Limb (tissue), 2 donors: ENCODE results near the gene VDR.

ENCODE experiments used
- DNase-seq, 2 donors: peaks; one replicate each; pipeline ENCODE4 v3.0.0-alpha.2; 2016; ENCODE audit errors: extremely low spot score in 2 of 2

VDR gene

DNA sequence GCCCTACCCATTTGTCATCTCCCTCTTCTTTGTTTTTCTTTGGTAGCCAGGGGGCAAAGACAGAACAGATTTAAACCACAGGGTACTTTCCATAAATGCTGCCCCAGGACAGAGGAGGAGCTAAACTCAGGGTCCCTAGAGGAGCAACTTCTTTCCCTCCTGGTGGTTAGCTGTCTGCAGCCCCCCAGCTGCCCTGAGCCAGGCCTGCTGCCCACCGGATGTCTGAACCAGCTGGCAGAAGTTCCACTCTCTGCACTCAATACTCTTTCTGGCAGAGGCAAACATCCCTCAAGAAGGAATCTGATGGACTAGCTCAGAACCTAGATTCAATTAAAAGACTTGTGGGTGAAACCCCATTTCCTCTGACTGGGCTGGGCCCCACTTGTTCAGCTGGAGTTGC, 10.7 kb downstream of the VDR start:
- no peak for DNase-seq

DNA sequence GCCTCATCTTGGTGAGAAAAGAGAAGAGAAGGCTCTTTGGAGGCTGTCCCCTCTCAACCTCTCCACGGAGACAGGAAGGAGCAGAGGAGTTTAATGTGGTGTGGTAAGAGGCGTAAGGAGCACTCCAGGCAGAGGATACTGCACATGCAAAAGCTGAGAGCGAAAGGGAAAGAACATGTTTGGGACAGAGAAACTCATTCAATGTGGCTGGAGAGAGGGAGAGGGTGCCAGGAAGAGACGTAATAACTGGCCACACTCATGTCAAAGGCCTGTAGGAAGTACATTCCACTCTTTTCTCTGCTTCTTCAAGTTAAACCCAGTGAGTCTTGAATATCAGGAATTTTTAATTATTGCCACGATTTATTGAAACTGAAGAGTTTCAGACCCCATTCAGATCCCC, 12.0 kb downstream of the VDR start:
- no peak for DNase-seq

DNA sequence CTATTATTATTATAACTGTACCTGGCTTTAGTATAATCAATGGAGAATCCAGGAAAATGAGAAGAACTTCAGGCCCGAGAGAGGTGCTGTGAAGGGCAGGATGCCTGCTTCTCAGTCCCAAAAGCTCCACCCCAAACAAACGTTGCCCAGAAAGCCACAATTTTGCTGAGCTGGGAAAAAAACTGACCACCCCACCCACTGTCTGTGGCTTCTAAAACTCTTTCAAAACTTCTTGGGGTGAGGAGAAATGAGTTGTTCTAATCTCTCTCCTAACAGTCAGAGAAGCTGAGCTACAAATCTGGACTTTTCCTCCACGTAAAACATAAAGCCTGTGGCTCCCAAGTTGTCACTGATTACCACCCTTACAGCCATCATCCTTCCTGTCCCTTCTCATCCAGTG, 13.4 kb downstream of the VDR start:
- no peak for DNase-seq

DNA sequence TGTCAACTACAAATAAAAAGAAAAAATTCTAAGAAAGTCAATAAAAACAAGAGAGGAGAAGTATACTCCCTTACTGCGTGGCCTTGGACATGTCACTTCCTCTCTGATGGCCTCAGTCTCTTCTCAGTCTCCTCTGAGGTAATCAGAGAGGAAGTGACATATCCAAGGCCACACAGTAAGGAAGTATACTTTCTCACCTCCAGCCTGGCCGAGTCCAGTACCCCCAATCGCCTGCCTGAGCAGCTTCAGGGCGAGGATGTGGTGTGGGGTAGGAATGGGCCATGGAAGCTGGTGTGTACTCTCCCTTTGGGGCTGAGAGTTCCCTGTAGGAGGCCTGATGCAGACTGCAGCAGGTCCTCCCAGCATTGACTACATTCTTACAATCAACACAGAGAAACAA, 15.8 kb downstream of the VDR start:
- DNase-seq: no peak

DNA sequence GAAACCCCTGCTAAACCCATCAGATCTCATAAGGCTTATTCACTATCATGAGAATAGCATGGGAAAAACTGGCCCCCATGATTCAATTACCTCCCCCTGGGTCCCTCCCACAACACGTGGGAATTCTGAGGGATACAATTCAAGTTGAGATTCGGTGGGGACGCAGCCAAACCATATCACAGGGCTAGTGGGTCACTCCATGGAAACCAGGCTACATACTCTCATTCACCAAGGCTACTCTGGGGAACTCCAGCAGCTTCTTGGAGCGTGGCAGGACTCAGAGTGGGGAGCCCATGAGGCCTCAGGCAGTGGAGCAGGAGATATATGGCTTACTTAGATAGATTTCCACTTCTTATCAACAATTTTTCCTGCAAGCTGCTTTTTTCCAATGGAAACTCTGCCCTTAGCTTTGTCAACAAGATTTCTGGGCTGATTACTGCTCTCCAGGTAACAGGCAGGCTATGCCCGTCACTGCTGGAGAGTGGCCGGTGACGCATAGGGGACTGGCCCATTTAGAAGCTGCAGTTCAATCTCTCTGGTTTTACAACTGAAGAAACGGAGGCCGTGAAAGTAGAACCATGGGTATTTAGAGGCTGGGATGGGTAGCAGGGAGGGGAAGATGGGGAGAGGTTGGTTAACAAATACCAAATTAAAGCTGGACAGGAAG, 16.5 kb downstream of the VDR start:
- no peak for DNase-seq

DNA sequence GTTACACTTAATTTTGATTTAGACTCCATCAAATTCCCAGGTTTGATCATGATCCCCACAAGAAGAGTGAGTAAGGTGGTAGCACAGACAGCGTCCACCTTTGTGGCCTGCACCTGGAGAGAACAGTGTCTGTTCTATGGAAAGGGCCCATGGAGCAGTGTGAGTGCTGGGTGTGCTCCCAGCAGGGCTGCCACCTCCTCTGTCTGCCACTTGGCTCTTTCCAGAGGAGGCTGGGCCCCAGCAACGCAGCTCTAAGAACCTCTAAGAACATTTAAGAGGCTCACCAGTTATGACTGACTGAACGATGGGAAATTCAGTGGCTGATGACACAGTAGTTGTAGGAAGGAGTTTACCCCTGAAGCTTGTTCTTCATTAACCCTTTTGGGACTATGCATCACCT, 17.3 kb downstream of the VDR start:
- DNase-seq: no peak

DNA sequence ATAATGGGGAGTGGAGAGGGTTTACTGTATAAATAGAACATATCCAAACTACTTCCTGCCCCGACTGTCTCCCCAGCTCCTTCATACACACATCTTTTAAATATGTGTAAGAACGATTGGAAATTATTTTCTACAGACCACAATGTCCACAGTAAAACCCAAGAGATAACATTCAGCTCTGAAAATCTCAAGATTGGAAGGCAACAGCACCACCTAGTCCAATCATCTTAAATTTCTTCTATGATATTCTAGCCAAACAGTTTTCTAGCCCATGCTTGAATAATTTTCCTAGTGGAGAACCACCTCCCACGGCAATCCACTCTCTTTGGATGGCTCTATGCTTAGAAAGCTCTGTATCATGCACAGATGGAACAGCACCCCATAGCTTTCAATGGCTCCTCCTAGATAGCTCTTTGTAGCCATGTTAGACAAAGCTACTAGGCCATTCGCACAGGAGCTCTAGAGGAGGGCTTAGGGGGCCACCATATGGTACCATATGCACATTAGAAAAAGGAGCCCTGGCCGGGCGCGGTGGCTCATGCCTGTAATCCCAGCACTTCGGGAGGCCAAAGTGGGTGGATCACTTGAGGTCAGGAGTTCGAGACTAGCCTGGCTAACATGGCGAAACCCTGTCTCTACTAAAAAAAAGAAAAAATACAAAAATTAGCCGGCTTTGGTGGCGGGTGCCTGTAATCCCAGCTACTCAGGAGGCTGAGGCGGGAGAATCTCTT, 18.1 kb downstream of the VDR start:
- DNase-seq: no peak

DNA sequence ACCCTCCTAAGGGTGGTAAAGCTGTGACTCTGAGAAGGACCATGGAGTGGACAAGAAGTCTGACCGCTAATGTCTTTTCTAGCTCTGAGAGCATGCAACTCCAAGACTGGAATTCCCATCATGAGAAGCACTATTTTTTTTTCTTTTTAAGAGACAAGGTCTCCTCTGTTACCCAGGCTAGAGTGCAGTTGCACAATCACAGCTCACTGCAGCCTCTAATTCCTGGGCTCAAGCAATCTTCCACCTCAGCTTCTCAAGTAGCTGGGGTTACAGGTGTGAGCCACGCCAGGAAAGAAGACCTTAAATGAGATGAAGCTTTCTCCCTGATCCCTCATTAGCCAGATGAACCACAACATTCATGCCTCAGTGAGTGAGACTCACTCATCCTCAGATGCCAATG, 19.2 kb downstream of the VDR start:
- no peak for DNase-seq

DNA sequence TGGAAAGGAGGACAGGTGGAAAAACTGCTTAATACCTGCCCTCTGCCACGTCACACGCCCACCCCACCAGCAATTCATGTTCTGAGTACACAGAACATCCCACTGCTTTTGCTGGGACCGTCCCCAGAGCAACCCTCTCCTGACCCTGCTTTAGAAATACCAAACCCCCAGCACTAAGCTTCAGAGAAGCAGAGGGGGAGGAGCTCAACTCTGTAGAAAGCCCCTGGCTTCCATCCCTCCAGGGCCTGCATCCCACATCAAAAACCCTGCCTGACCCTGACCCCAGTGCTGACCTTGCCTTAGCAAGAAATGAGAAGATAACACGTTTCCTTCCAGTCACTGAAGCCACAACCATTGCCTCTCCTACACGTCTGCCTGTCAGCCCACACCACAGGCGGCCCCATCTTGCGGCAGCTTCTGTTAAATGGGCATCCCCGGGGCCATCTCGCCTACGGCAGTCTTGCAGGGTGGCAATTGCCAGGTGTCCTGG, 19.7 kb downstream of the VDR start:
- DNase-seq: no peak

DNA sequence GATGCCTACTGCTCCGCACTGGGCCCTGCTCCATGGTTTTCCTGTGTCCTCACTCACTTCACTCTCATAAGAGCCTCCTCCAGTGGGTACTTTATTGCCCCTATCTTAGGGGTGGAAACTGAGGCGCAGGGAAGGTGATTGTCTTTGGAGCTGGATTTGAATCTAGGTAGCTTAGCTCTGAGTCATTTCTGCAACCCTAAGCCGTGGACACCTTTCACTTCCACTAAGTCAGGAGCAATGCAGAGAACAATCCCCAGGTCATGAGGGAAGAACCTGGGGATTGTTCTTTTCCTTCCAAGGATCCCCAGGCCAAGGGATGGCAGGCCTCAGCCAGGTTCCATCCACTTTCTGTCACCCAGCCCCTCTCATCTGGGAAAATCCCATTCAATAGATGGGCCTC, 20.3 kb downstream of the VDR start:
- no peak for DNase-seq

DNA sequence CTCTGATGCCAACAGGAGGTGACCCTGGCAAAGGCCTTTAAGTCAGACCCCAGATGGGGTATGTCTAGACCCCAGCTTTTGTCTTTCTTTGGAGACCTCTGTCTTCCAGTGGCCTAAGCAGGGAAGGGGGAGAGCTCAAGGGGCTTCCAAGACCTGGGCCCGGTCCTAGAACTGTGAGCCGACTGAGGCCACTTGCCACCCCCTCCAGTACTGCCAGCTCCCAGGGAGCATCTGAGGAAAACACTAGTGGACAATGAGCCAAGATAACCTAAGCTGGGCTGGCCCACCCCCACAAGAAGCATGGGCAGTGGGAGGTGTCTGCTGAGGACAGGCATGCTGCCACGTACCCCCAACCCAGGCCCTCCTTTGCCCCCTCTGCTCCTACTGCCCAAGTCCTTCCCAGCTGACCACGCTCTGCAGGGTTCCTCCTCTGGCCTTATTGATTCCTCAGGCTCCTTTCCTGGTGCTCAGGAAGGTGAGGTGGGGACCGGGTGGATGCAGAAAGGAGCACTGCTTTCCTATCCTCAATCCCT, 21.1 kb downstream of the VDR start:
- no peak for DNase-seq

DNA sequence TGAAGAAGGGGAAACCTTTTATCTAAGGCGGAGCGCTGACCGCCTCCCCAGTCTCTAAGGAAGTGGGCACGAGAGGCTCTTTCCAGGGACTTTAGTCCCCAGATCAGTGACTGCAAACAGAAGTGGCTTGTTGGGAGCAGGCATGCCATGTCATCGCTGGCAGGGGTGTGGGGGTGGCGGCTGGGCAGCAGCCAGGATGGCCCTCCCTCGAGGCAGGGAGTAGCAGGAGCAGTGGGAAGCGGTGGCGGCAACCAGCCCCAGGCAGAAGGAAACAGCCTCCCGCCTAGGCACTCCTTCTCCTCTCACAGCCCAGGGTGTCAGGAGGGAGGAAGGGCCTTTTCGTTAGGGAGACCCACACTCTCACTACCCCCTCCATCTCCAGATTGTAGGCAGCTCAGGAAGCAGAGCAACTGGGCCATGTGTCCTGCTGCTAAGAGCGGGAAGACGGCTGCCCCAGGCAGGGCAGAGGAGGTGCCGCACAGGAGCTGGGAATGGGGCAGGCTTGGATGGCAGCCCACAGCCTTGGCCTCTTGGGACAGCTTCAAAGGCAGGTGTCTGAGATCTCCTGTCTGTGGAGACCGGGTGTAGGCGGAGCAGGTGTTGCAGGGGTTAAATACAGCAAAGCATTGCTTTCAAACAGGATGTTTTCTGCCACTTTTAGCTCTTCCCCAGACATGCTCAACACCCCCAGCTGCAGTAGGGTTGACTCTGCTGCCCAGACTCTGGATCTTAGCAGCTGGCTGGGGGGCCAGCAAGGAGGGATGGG, 21.8 kb downstream of the VDR start:
- DNase-seq: peak in 1 of 2 donors; percentile 43

DNA sequence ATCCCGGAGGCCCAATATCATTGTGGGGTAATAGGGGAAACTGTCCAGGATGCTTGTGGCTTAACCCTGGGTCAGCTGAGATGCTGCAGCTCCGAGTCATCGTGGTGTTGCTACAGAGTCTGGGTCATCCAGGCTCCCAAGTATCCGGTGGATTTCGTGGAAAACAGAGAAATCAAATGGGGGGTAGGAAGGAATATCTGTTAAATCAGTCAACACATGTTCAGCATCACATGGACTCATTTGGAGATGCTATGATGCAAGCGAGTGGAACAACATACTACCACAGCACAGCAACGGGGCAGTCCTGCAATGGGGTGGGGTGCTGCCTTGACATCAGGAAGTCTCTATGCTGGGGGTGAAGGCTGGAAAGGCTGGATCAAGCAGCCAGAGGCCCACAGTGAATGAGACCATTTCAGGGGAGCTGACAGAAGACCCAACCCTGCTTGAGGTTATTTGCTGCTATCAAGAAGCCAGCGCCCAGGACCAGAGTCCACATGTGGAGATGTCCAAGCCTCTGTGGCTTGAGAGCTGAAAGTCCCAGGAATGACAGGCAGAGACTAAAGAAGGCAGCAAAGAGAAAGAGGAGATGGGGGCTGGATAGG, 22.9 kb downstream of the VDR start:
- DNase-seq: no peak

DNA sequence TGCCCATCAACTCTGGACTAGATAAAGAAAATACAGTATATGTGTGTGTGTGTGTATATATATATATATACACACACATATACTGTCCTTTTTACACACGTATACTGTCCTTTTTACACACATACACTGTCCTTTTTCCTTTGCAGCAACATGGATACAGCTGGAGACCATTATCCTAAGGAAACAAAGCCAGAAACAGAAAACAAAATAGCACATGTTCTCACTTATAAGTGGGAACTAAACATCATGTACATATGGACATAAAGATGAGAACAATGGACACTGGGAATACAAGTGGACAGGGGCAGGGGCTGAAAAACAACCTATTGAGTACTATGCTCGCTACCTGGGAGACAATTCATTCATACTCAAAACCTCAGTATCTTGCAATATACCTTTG, 23.7 kb downstream of the VDR start:
- no peak for DNase-seq

DNA sequence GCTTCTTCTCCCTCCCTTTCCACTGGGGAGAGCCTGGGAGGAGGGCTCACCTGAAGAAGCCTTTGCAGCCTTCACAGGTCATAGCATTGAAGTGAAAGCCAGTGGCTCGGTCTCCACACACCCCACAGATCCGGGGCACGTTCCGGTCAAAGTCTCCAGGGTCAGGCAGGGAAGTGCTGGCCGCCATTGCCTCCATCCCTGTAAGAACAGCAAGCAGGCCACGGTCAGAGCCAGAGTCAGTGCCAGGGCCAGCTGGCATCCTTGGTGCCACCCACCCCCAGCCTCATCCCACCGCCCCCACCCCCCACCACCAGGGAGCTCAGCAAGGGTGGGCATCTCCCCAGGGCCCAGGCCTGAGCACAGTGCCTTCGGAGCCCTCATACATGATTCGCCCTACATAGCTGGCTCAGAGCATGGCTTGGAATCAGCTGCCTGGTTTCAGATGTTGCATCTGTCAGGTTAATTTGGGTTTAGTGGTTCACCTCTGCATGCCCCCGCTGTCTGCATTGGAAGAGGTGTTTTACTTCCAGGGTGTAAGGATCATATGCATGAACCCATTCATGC, 25.8 kb downstream of the VDR start:
- no peak for DNase-seq

DNA sequence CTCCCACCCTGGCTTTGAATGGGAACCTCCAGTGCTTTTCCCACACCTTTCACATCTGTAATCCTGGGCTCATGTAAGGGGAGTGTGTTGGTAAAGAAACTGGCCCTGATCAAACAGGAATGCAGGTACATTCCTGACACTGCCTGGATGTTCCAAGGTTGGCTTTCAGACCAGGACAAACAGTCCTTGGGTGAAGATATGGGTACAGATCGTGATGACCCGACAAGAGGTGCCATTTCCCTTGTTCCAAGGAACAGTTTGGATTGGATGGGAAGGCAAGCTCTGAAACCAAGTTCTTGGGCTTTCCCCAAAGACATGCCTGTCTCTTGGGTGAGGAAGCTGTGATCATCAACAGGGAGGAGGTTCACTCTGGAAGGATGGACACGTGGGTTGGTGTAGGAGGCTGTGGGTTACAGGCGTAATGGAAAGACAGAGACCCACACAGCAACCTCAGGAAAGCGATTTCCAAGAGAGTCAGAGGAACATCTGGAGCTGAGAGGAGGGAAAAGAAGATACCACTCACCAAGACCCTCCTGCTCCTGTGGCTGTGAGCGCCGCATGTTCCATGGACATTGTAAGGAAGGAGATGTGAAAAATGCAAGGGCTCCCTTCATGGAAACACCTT, 26.4 kb downstream of the VDR start:
- DNase-seq: no peak

DNA sequence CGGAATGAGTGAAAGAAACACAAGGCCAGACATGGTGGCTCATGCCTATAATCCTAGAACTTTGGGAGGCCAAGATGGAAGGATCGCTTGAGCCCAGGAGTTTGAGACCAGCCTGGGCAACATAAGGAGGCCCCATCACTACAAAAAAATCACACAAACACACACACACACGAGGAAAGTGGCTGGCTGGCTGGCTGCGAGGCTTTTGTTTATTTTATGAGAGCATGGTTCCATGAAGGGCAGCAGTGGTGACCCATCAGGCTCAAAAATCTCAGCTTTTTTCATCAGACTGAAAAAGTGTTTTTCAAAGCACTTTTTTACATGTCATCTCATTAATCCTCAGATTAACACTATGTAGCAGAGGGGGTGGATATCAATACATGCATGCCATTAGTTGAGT, 27.7 kb downstream of the VDR start:
- no peak for DNase-seq

DNA sequence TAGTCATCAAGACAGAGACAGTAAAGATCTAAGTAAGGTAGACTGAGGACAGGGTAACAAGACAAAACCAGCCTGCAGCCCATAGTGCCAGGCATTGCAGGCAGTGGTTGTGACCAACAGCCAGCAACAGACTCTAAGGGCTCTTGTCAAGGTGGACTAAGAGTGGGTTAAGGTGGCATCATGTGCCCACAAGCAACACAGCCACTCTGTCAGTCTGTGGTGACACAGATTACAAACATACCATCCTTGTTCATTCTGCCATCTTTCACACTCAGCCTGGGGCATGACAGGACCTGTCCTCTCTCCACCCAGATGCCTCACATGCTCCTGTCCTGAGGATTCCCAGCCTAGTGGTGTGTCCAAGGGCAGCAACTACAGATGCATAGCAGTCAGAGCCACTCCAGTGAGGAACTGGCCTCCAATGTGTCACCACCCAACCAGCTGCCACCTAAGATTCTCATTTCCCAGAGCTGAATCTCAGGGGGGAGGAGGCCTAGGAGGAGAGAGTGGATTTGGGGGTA, 28.3 kb downstream of the VDR start:
- no peak for DNase-seq

DNA sequence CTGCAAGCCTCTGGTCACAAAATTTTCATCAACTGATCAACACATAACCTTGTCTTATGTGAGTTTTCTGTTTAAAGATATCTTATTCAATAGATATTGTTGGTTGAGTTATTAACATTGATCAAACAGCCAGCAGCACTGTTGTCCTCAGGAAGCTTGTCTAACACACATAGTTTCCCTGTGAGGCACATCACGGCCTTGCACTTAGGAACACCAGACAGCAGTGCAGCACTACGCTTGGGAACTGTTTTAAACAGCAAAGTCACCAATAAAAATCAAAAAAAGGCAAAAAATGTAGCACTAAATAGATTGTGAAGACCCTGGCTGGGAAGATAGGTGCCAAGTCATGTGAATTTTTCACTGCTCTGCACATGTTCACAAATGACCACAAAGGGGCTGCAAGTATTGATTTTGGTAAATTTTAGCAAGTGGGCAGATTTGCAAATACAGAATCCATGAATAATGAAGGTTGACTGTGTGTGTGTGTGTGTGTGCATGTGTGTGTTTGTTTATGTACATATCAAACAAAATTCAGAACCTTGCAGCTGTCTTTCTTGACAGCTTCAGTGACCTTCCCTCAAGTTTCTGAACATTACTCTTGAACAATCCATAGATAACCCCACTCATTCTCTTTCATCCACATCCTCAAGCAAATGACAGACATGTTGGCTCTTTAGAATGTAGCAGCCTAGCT, 28.9 kb downstream of the VDR start:
- no peak for DNase-seq

DNA sequence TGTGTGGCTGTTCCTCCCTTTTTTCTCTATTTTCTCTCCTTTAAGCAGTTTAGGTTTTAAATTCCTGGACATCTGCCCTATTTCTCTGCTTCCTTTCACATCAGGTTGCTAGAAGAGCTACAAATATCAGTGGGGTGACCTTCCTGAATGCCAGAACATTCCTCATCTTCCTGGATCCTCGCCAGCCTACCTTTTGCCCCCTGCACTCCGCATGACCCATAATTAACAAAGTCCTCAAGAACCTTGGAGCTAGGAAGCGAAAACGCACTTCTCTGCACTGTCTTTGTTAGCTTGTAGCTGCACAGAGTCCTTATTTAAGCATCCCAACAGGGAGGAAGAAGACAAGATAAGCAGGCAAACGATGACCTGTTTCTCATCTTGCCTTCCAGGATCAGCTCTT, 30.5 kb downstream of the VDR start:
- no peak for DNase-seq
